H1 (cell line): ENCODE results near the gene KLHL35. TPM values are rescaled to one million over a fixed set of nuclear protein-coding genes. Genes with fewer than 3 reads are reported as not detected.

Source experiments
- CTCF ChIA-PET: fragments of 300-600 bp; sonication (Branson Sonifier 250); formaldehyde crosslinking; loops from one replicate; lab custom pipeline; 2021; ENCODE audit not compliant: partially characterized antibody; lab: Charles Lee
- POLR2A ChIA-PET: fragments of 300-600 bp; sonication (Branson Sonifier 250); formaldehyde crosslinking; loops from one replicate; lab custom pipeline; 2021; ENCODE audit warnings: inconsistent platforms; ENCODE audit not compliant: partially characterized antibody; lab: Charles Lee
- DNase-seq, 2 experiments: peaks; one replicate each; pipeline versions ENCODE4 v3.0.0 to v3.0.0-alpha.2; 2010 to 2022; ENCODE audit warnings: low spot score in 2 of 2, low read depth in 1 of 2, mixed read lengths in 1 of 2
- FAIRE-seq: peaks from 2 replicates; lab custom pipeline; 2011; peaks lifted over from hg19 to GRCh38; lab: Jason Lieb, UNC
- H2AFZ ChIP-seq: 2 replicates; pipeline ENCODE4 v1.8.1; 2012; ENCODE audit warnings: low read length, inconsistent platforms
- H2AK5ac ChIP-seq: 2 replicates; pipeline ENCODE4 v1.6.1; 2013; ENCODE audit warnings: low read depth, low read length
- H2BK120ac ChIP-seq: replicated peaks from 2 replicates; pipeline ENCODE3; 2013; ENCODE audit warnings: low read depth, low read length, inconsistent platforms
- H2BK12ac ChIP-seq: 2 replicates; pipeline ENCODE4 v1.6.1; 2013; ENCODE audit warnings: low read depth, low read length
- H2BK15ac ChIP-seq: 2 replicates; pipeline ENCODE4 v1.6.1; 2013; ENCODE audit warnings: low read length
- H2BK20ac ChIP-seq: 2 replicates; pipeline ENCODE4 v1.6.1; 2013; ENCODE audit warnings: low read length
- H2BK5ac ChIP-seq: 2 replicates; pipeline ENCODE4 v1.6.1; 2013; ENCODE audit warnings: low read depth, low read length
- H3K14ac ChIP-seq: 2 replicates; pipeline ENCODE4 v1.6.1; 2013; ENCODE audit warnings: inconsistent platforms; ENCODE audit not compliant: insufficient read length
- H3K18ac ChIP-seq: 2 replicates; pipeline ENCODE4 v1.6.1; 2013; ENCODE audit warnings: low read length; ENCODE audit errors: extremely low read depth
- H3K23ac ChIP-seq: 2 replicates; pipeline ENCODE4 v1.6.1; 2013; ENCODE audit warnings: inconsistent platforms; ENCODE audit not compliant: insufficient read length
- H3K23me2 ChIP-seq: 2 replicates; pipeline ENCODE4 v1.6.1; 2013; ENCODE audit warnings: low read depth, low read length
- H3K27ac ChIP-seq: 2 replicates; pipeline ENCODE4 v1.6.1; 2011; ENCODE audit warnings: low read depth, low read length, inconsistent platforms
- H3K27me3 ChIP-seq, 4 experiments: replicated peaks in 1 of 4; 1 replicate in 1 of 4; 2 replicates in 3 of 4; pipeline versions ENCODE4 v1.6.1 to v1.8.1; 2011 to 2013; ENCODE audit warnings: low read length in 3 of 4, mild to moderate bottlenecking in 3 of 4, inconsistent platforms in 2 of 4, mixed read lengths in 2 of 4, moderate library complexity in 1 of 4; ENCODE audit not compliant: control insufficient read depth in 3 of 4, insufficient read depth in 3 of 4; ENCODE audit errors: extremely low read depth in 1 of 4
- H3K36me3 ChIP-seq, 4 experiments: 2 replicates each; pipeline versions ENCODE4 v1.6.1 to v1.8.1; 2011 to 2013; ENCODE audit warnings: mild to moderate bottlenecking in 4 of 4, low read length in 3 of 4, moderate library complexity in 2 of 4, control low read depth in 1 of 4, inconsistent platforms in 1 of 4; ENCODE audit not compliant: insufficient read depth in 4 of 4, control insufficient read depth in 2 of 4
- H3K4ac ChIP-seq: replicated peaks from 2 replicates; pipeline ENCODE3; 2013; ENCODE audit warnings: low read length, low read depth, mixed read lengths, inconsistent platforms; ENCODE audit not compliant: insufficient read length
- H3K4me1 ChIP-seq, 4 experiments: replicated peaks in 1 of 4; 1 replicate in 1 of 4; 2 replicates in 3 of 4; pipeline versions ENCODE4 v1.6.1 to v1.8.1; 2011 to 2013; ENCODE audit warnings: low read length in 3 of 4, inconsistent platforms in 2 of 4, mixed read lengths in 1 of 4; ENCODE audit not compliant: insufficient read depth in 4 of 4, control insufficient read depth in 3 of 4
- H3K4me2 ChIP-seq, 2 experiments: 2 replicates each; pipeline versions ENCODE4 v1.6.1 to v1.8.1; 2011 to 2013; ENCODE audit warnings: low read depth in 2 of 2, low read length in 2 of 2, control low read depth in 1 of 2, inconsistent platforms in 1 of 2, mild to moderate bottlenecking in 1 of 2; ENCODE audit not compliant: insufficient read depth in 1 of 2
- H3K4me3 ChIP-seq, 4 experiments: fragments of 200-600, 300-600 bp in 1 of 4; sonication (generic), shearing (Covaris generic), sonication (Bioruptor Twin) in 1 of 4; 2 replicates each; pipeline versions ENCODE4 v1.5.1 to v1.8.1; 2011 to 2016; ENCODE audit warnings: low read length in 4 of 4, low read depth in 3 of 4, control low read depth in 2 of 4, inconsistent platforms in 2 of 4, mild to moderate bottlenecking in 2 of 4, mixed read lengths in 1 of 4, moderate library complexity in 1 of 4; ENCODE audit not compliant: insufficient read depth in 2 of 4; ENCODE audit errors: extremely low read depth in 1 of 4
- H3K56ac ChIP-seq: replicated peaks from 2 replicates; pipeline ENCODE3; 2013; ENCODE audit warnings: low read depth, mild to moderate bottlenecking, mixed read lengths, low read length, inconsistent platforms; ENCODE audit not compliant: insufficient read length
- H3K79me1 ChIP-seq: 2 replicates; pipeline ENCODE4 v1.6.1; 2013; ENCODE audit warnings: low read depth, low read length, control low read depth
- H3K79me2 ChIP-seq, 2 experiments: 2 replicates each; pipeline versions ENCODE4 v1.6.1 to v1.8.1; 2012 to 2013; ENCODE audit warnings: low read length in 2 of 2, mild to moderate bottlenecking in 2 of 2, inconsistent platforms in 1 of 2; ENCODE audit not compliant: insufficient read depth in 2 of 2, control insufficient read depth in 1 of 2
- H3K9ac ChIP-seq, 4 experiments: replicated peaks in 1 of 4; 1 replicate in 1 of 4; 2 replicates in 3 of 4; pipeline versions ENCODE4 v1.6.1 to v1.8.1; 2011 to 2013; ENCODE audit warnings: low read depth in 3 of 4, low read length in 3 of 4, control low read depth in 2 of 4, mild to moderate bottlenecking in 2 of 4, moderate library complexity in 2 of 4, inconsistent platforms in 1 of 4; ENCODE audit errors: extremely low read depth in 1 of 4
- H3K9me3 ChIP-seq, 2 experiments: 2 replicates each; pipeline versions ENCODE4 v1.6.1 to v1.8.1; 2012 to 2013; ENCODE audit warnings: mild to moderate bottlenecking in 2 of 2, moderate library complexity in 2 of 2, control low read depth in 1 of 2, inconsistent platforms in 1 of 2, low read depth in 1 of 2, low read length in 1 of 2, mixed read lengths in 1 of 2; ENCODE audit not compliant: insufficient read depth in 2 of 2
- H4K20me1 ChIP-seq, 2 experiments: replicated peaks in 1 of 2; 2 replicates each; pipeline versions ENCODE3 to v1.8.1; 2011 to 2013; ENCODE audit warnings: inconsistent platforms in 2 of 2, low read length in 2 of 2, mild to moderate bottlenecking in 1 of 2; ENCODE audit not compliant: insufficient read depth in 2 of 2, control insufficient read depth in 1 of 2
- H4K5ac ChIP-seq: 2 replicates; pipeline ENCODE4 v1.6.1; 2013; ENCODE audit warnings: low read length, low read depth, mixed read lengths, inconsistent platforms; ENCODE audit not compliant: insufficient read length
- H4K8ac ChIP-seq: 2 replicates; pipeline ENCODE4 v1.8.0; 2013; ENCODE audit warnings: mild to moderate bottlenecking, moderate library complexity, low read length, inconsistent platforms; ENCODE audit not compliant: insufficient read depth; ENCODE audit errors: extremely low read depth
- H4K91ac ChIP-seq: replicated peaks from 2 replicates; pipeline ENCODE3; 2013; ENCODE audit warnings: low read length, mixed read lengths, inconsistent platforms; ENCODE audit not compliant: insufficient read length
- EZH2 ChIP-seq: fragments of 200-600 bp; sonication (generic); IDR thresholded peaks from 2 replicates; pipeline ENCODE4 v1.7.1; 2012; ENCODE audit warnings: low read depth, mild to moderate bottlenecking, moderate library complexity, low read length, inconsistent platforms; ENCODE audit not compliant: severe bottlenecking
- FOSL1 ChIP-seq: IDR thresholded peaks from 2 replicates; pipeline ENCODE4 v1.6.1; 2011; ENCODE audit warnings: mild to moderate bottlenecking, low read depth, low read length, moderate library complexity; ENCODE audit not compliant: insufficient read depth
- KDM4A ChIP-seq: IDR thresholded peaks from one replicate; pipeline ENCODE4 v1.7.1; 2012; ENCODE audit warnings: low read depth, mild to moderate bottlenecking, moderate library complexity, low read length, inconsistent platforms; ENCODE audit not compliant: severe bottlenecking
- MAX ChIP-seq: IDR thresholded peaks from 2 replicates; pipeline ENCODE4 v1.6.1; 2012; ENCODE audit warnings: inconsistent platforms
- POU5F1 ChIP-seq: IDR thresholded peaks from 2 replicates; pipeline ENCODE4 v1.6.1; 2011; ENCODE audit warnings: low read depth, mild to moderate bottlenecking, low read length, moderate library complexity
- RFX5 ChIP-seq: IDR thresholded peaks from 2 replicates; pipeline ENCODE4 v1.6.1; 2011; ENCODE audit warnings: low read depth, low read length, improper control_type of control experiment, borderline replicate concordance
- SP4 ChIP-seq: IDR thresholded peaks from 2 replicates; pipeline ENCODE4 v1.6.1; 2012; ENCODE audit warnings: low read length, inconsistent platforms
- SRF ChIP-seq: IDR thresholded peaks from 2 replicates; pipeline ENCODE4 v1.6.1; 2011; ENCODE audit warnings: mild to moderate bottlenecking, low read depth, low read length, moderate library complexity
- TAF1 ChIP-seq: IDR thresholded peaks from 2 replicates; pipeline ENCODE4 v1.6.1; 2011; ENCODE audit warnings: mild to moderate bottlenecking, low read depth, low read length
- TAF7 ChIP-seq: optimal IDR thresholded peaks from 2 replicates; pipeline ENCODE3; 2011; ENCODE audit warnings: low read depth, mild to moderate bottlenecking, inconsistent platforms, low read length, moderate library complexity, borderline replicate concordance
- WGBS, 2 experiments: shearing (Covaris generic) in 1 of 2; methylation state at CpG; one replicate each; pipeline versions ENCODE4 v1.1.6 to v1.1.7; 2013 to 2015; ENCODE audit warnings: low lambda C conversion rate in 2 of 2, mixed read lengths in 2 of 2, inconsistent platforms in 1 of 2, low coverage in 1 of 2, missing lambda C conversion rate in 1 of 2; ENCODE audit not compliant: insufficient replicate concordance in 2 of 2, insufficient coverage in 1 of 2, insufficient read length in 1 of 2; ENCODE audit errors: extremely low coverage in 1 of 2, missing lambda C conversion rate in 1 of 2; 5-methylcytosine and 5-hydroxymethylcytosine counted together
- polyA plus RNA-seq, 7 experiments: library from polyadenylated mRNA; depleted of rRNA in 3 of 7; stranded (reverse) in 5 of 7; unstranded in 2 of 7; fragments of >200 nt in 5 of 7; fragments of 200-250 nt in 2 of 7; gene quantifications; 1 replicate in 5 of 7; 2 replicates in 1 of 7; 4 replicates in 1 of 7; pipeline versions ENCODE4 v1.2.1 to v1.2.3, GENCODE V29; 2011 to 2013; ENCODE audit warnings: missing spikeins in 2 of 7, mixed read lengths in 2 of 7
- total RNA-seq: library from RNA; stranded (reverse); fragmentation: NEBNext Ultra II Directional; extraction: Animal tissue kit (Norgen Biotek cat#: 25700); gene quantifications from 2 replicates; pipeline ENCODE4 v1.2.1, GENCODE V29; 2021

The KLHL35 gene
- total and polyA plus RNA-seq, 2 of the 8 experiments (the other 6 are each of a cell fraction or from before 2014, with no cell fraction given), result 0.35 to 0.41 TPM

- Histone ChIP-seq H3K9ac (no peak overlapping the region), H2BK12ac (no peak overlapping the region), H3K14ac (no peak overlapping the region), H3K4me2 (no peak overlapping the region), H2BK5ac (no peak overlapping the region), H2AFZ (no peak overlapping the region), H3K56ac (no peak overlapping the region), H4K5ac (no peak overlapping the region), H2BK120ac (no peak overlapping the region), H3K9me3 (no peaks in the 10 kb centered on the region), H3K4me1 (no peaks in the 10 kb centered on the region), H2BK20ac (no peak overlapping the region), H3K79me2 (no peaks in the 10 kb centered on the region), H3K27ac (no peak overlapping the region), H3K18ac (no peak overlapping the region), H4K8ac (no peak overlapping the region), H3K4ac (no peak overlapping the region), H4K91ac (no peak overlapping the region), H3K4me3 (no peak overlapping the region), H2BK15ac (no peak overlapping the region), H3K79me1 (no peaks in the 10 kb centered on the region; the same call in 1 of the 2 replicates), H3K23me2 (no peaks in the 10 kb centered on the region), H3K23ac (no peak overlapping the region), H3K36me3 (peaks cover 0 to 42% (median 20%) of the 10 kb centered on the region in 4 experiments; a peak in 6 of 8 replicates), H2AK5ac (no peak overlapping the region), H4K20me1 (peaks cover 2 to 13% of the 10 kb centered on the region in 2 experiments), H3K27me3 (no peaks in the 10 kb centered on the region)
- DNase-seq (no peak), FAIRE-seq (no peak)
- CTCF ChIA-PET, result interaction anchor here (0.7 to 3.9 kb wide), 9 partner anchors 11 to 121 kb away, joined by 3 to 29 read pairs (median 3); no protein-coding TSS in a partner anchor
- no peak for TF ChIP-seq KDM4A
- TF ChIP-seq MAX, result no peak
- no peak for TF ChIP-seq RFX5
- no peak for TF ChIP-seq POU5F1
- TF ChIP-seq SP4, result no peak
- no peak for TF ChIP-seq TAF1
- no peak for TF ChIP-seq FOSL1
- no peak for TF ChIP-seq EZH2
- TF ChIP-seq SRF, result no peak
- no peak for TF ChIP-seq TAF7
- POLR2A ChIA-PET, result interaction anchor here (0.8 to 27.9 kb wide), 7 partner anchors 8 to 118 kb away, joined by 3 to 570 read pairs (median 4); partner anchors contain the start of genes KLHL35 and RPS3
- WGBS, 2 experiments, result 91% methylated on average over 2 of the region's 2 CpGs; no CpG with 5 or more reads in 1 of the 2 experiments
Measured at GRCh38 chr11:75413864-75414263, 19.1 kb downstream of the KLHL35 start.
